ENCODE measurements around the gene OR10H2.

The OR10H2 gene

GRCh38 chr19:15776264-15776663 lies 48.4 kb downstream of the OR10H2 start:
- Histone ChIP-seq H3K9me3 (ENCODE audit: insufficient read depth, low read length, severe bottlenecking) (no peaks in the 10 kb centered on the region), H3K79me2 (ENCODE audit: insufficient read depth, low read length) (no peaks in the 10 kb centered on the region), H3K27me3 (ENCODE audit: insufficient read depth, low read length, poor library complexity) (no peaks in the 10 kb centered on the region), H4K20me1 (ENCODE audit: insufficient read depth, low read length) (peaks cover 5% of the 10 kb centered on the region; the same call in 1 of the 2 replicates), H3K4me2 (ENCODE audit: insufficient read depth, low read length) (no peak overlapping the region), H2AFZ (ENCODE audit: low read depth, low read length) (no peak overlapping the region), H3K4me3 (ENCODE audit: low read depth in 1 of 2, low read length in 2 of 2) (no peak overlapping the region), H3K9ac (ENCODE audit: low read depth, low read length) (no peak overlapping the region), H3K36me3 (ENCODE audit: insufficient read depth, low read length) (no peaks in the 10 kb centered on the region), H3K4me1 (ENCODE audit: insufficient read depth, low read length) (no peaks in the 10 kb centered on the region), H3K27ac (ENCODE audit: low read length) (no peak overlapping the region)
- no peak for ATAC-seq (ENCODE audit: insufficient read depth, low read depth)
- DNase-seq: no peak
- no peak for TF ChIP-seq CTCF (IDR thresholded peaks at IDR 0.05; ENCODE audit: borderline replicate concordance, extremely low read depth, low read length, poor library complexity, severe bottlenecking)
- TF ChIP-seq EZH2 (IDR thresholded peaks at IDR 0.05; ENCODE audit: borderline replicate concordance, low read depth, low read length, severe bottlenecking): no peak

GRCh38 chr19:15776991-15777970 lies 49.5 kb downstream of the OR10H2 start:
- Histone ChIP-seq H4K20me1 (ENCODE audit: insufficient read depth, low read length) (peaks cover 5% of the 10 kb centered on the region; the same call in 1 of the 2 replicates), H3K4me2 (ENCODE audit: insufficient read depth, low read length) (no peak overlapping the region), H3K27me3 (ENCODE audit: insufficient read depth, low read length, poor library complexity) (no peaks in the 10 kb centered on the region), H3K9me3 (ENCODE audit: insufficient read depth, low read length, severe bottlenecking) (no peaks in the 10 kb centered on the region), H3K9ac (ENCODE audit: low read depth, low read length) (no peak overlapping the region), H3K79me2 (ENCODE audit: insufficient read depth, low read length) (no peaks in the 10 kb centered on the region), H3K36me3 (ENCODE audit: insufficient read depth, low read length) (no peaks in the 10 kb centered on the region), H3K4me3 (ENCODE audit: low read depth in 1 of 2, low read length in 2 of 2) (no peak overlapping the region), H3K27ac (ENCODE audit: low read length) (no peak overlapping the region), H2AFZ (ENCODE audit: low read depth, low read length) (no peak overlapping the region), H3K4me1 (ENCODE audit: insufficient read depth, low read length) (no peaks in the 10 kb centered on the region)
- no peak for TF ChIP-seq CTCF (IDR thresholded peaks at IDR 0.05; ENCODE audit: borderline replicate concordance, extremely low read depth, low read length, poor library complexity, severe bottlenecking)
- TF ChIP-seq EZH2 (IDR thresholded peaks at IDR 0.05; ENCODE audit: borderline replicate concordance, low read depth, low read length, severe bottlenecking): no peak
- DNase-seq (no peak), ATAC-seq (ENCODE audit: insufficient read depth, low read depth) (peak; percentile 62; the same call in 2 of the 3 replicates)
